HepG2 (cell line): Measurements from ENCODE around the gene ATG13. TPM values are rescaled to one million over a fixed set of nuclear protein-coding genes. Genes with fewer than 3 reads are reported as not detected.

ENCODE experiments used
- ATAC-seq: fragments of 200-7000 bp; cut with Tn5 transposase; 3 replicates; pipeline ENCODE4 v1.9.1; 2020; ENCODE audit warnings: mild to moderate bottlenecking, moderate library complexity
- BruUV-seq: library from RNA; stranded (reverse); fragments of 400-500 nt; replicated peaks from 2 replicates; lab custom pipeline; 2021; lab: Mats Ljungman, UMichigan
- CTCF ChIA-PET: fragments of 300-600 bp; formaldehyde crosslinking; extraction: SDS; loops from one replicate; lab custom pipeline; 2021; ENCODE audit warnings: low total read pairs, inconsistent platforms, low intra/inter-chr PET ratio; lab: Yijun Ruan, JAX
- POLR2A ChIA-PET: fragments of 350-600 bp; sonication (Branson Sonifier 250); formaldehyde crosslinking; loops from one replicate; lab custom pipeline; 2020; ENCODE audit warnings: antibody characterized with exemption, inconsistent platforms; lab: Yijun Ruan, JAX
- DNase-seq: peaks from one replicate; pipeline ENCODE4 v3.0.0-alpha.2; 2015; ENCODE audit warnings: low spot score
- FAIRE-seq: peaks from 3 replicates; lab custom pipeline; 2011; peaks lifted over from hg19 to GRCh38; lab: Jason Lieb, UNC
- H2AFZ ChIP-seq: one replicate; pipeline ENCODE4 v1.6.1; 2011; ENCODE audit warnings: low read length, inconsistent platforms
- H3K27ac ChIP-seq: fragments of 300-600 bp; 3 replicates; pipeline ENCODE4 v1.8.0; 2011; ENCODE audit warnings: mixed run types, mild to moderate bottlenecking, mixed read lengths, low read length, inconsistent platforms; ENCODE audit not compliant: insufficient read depth; ENCODE audit errors: extremely low read length
- H3K27me3 ChIP-seq, 2 experiments: fragments of 200-600 bp in 1 of 2; 2 replicates in 1 of 2; 3 replicates in 1 of 2; pipeline versions ENCODE4 v1.6.0 to v1.8.0; 2011; ENCODE audit warnings: low read length in 2 of 2, mild to moderate bottlenecking in 2 of 2, moderate library complexity in 2 of 2, inconsistent platforms in 1 of 2; ENCODE audit not compliant: insufficient read depth in 2 of 2, control insufficient read depth in 1 of 2
- H3K36me3 ChIP-seq, 2 experiments: fragments of 200-600 bp in 1 of 2; replicated peaks in 1 of 2; 2 replicates in 1 of 2; 3 replicates in 1 of 2; pipeline versions ENCODE4 v1.5.1 to v1.8.0; 2011; ENCODE audit warnings: low read length in 2 of 2, inconsistent platforms in 1 of 2; ENCODE audit not compliant: insufficient read depth in 2 of 2, control insufficient read depth in 1 of 2
- H3K4me1 ChIP-seq: 2 replicates; pipeline ENCODE4 v1.5.1; 2012; ENCODE audit warnings: low read length, inconsistent platforms; ENCODE audit not compliant: insufficient read depth
- H3K4me2 ChIP-seq: 2 replicates; pipeline ENCODE4 v1.6.0; 2011; ENCODE audit warnings: low read depth, low read length, inconsistent platforms
- H3K4me3 ChIP-seq, 3 experiments: fragments of 200-600 bp in 1 of 3; sonication (generic), shearing (Covaris generic) in 1 of 3; replicated peaks in 1 of 3; 2 replicates each; pipeline ENCODE4 v1.5.1; 2011 to 2016; ENCODE audit warnings: low read length in 3 of 3, inconsistent platforms in 2 of 3, low read depth in 2 of 3, mild to moderate bottlenecking in 2 of 3, control low read depth in 1 of 3, mixed read lengths in 1 of 3; ENCODE audit not compliant: insufficient read depth in 1 of 3
- H3K79me2 ChIP-seq: one replicate; pipeline ENCODE4 v1.6.1; 2011; ENCODE audit warnings: low read length, inconsistent platforms; ENCODE audit not compliant: insufficient read depth
- H3K9ac ChIP-seq: 2 replicates; pipeline ENCODE4 v1.6.0; 2011; ENCODE audit warnings: mild to moderate bottlenecking, low read depth, low read length, inconsistent platforms; ENCODE audit not compliant: insufficient read depth
- H3K9me3 ChIP-seq: 2 replicates; pipeline ENCODE4 v1.5.1; 2012; ENCODE audit warnings: mild to moderate bottlenecking, low read length
- H4K20me1 ChIP-seq: 2 replicates; pipeline ENCODE4 v1.6.0; 2011; ENCODE audit warnings: inconsistent platforms, mild to moderate bottlenecking, low read length, moderate library complexity; ENCODE audit not compliant: insufficient read depth
- CEBPB ChIP-seq: IDR thresholded peaks from 2 replicates; pipeline ENCODE4 v1.6.1; 2011; ENCODE audit warnings: low read depth, low read length, improper control_type of control experiment, borderline replicate concordance
- CHCHD3 ChIP-seq: sonication (generic); formaldehyde crosslinking; IDR thresholded peaks from 2 replicates; pipeline ENCODE4 v1.8.0; 2022; ENCODE audit warnings: mild to moderate bottlenecking, missing genetic modification reagents, moderate library complexity
- JARID2 ChIP-seq: sonication (generic); formaldehyde crosslinking; IDR thresholded peaks from 2 replicates; pipeline ENCODE4 v1.8.1; 2023; ENCODE audit warnings: missing genetic modification reagents, inconsistent platforms; ENCODE audit not compliant: insufficient replicate concordance
- NFE2L1 ChIP-seq: sonication (generic); formaldehyde crosslinking; IDR thresholded peaks from 2 replicates; pipeline ENCODE4 v1.4.0; 2020; ENCODE audit warnings: missing genetic modification reagents, mild to moderate bottlenecking, borderline replicate concordance
- POLR2AphosphoS5 ChIP-seq: IDR thresholded peaks from 2 replicates; pipeline ENCODE4 v1.6.1; 2012; ENCODE audit warnings: low read depth, low read length
- RNF219 ChIP-seq: sonication (generic); formaldehyde crosslinking; IDR thresholded peaks from 2 replicates; pipeline ENCODE4 v1.5.0; 2020; ENCODE audit warnings: mild to moderate bottlenecking, missing genetic modification reagents
- SIX1 ChIP-seq: sonication (generic); formaldehyde crosslinking; IDR thresholded peaks from 2 replicates; pipeline ENCODE4 v1.4.0; 2020; ENCODE audit warnings: missing genetic modification reagents, borderline replicate concordance
- SPEN ChIP-seq: sonication (generic); formaldehyde crosslinking; IDR thresholded peaks from 2 replicates; pipeline ENCODE4 v1.5.1; 2020; ENCODE audit warnings: low read depth, mild to moderate bottlenecking, missing genetic modification reagents
- TBP ChIP-seq: sonication (generic); formaldehyde crosslinking; IDR thresholded peaks from 2 replicates; pipeline ENCODE4 v1.5.0; 2020; ENCODE audit warnings: missing genetic modification reagents
- ZBTB43 ChIP-seq: sonication (generic); formaldehyde crosslinking; conservative IDR thresholded peaks from 2 replicates; pipeline ENCODE4 v1.4.0; 2020; ENCODE audit warnings: missing genetic modification reagents
- ZNF326 ChIP-seq: sonication (generic); formaldehyde crosslinking; IDR thresholded peaks from 2 replicates; pipeline ENCODE4 v1.4.0; 2020; ENCODE audit warnings: missing genetic modification reagents, borderline replicate concordance
- ZNF780A ChIP-seq: sonication (generic); formaldehyde crosslinking; IDR thresholded peaks from 2 replicates; pipeline ENCODE4 v1.8.0; 2022; ENCODE audit warnings: mild to moderate bottlenecking, missing genetic modification reagents, moderate library complexity
- WGBS: methylation state at CpG from one replicate; pipeline ENCODE4 v1.1.6; 2017; ENCODE audit warnings: low lambda C conversion rate; 5-methylcytosine and 5-hydroxymethylcytosine counted together
- in situ Hi-C: cut with HindIII; loops from 2 replicates; pipeline ENCODE4 v1.10.0; 2017; ENCODE audit warnings: low pct_unique_long_range_greater_than_20kb; ENCODE audit not compliant: extremely low pct_ligation_motif_present
- intact Hi-C: fragments of 100-400 bp; cut with micrococcal nuclease; formaldehyde crosslinking; loops from one replicate; pipeline ENCODE4 v1.10.0; 2022; ENCODE audit not compliant: unreplicated experiment
- polyA plus RNA-seq, 8 experiments: library from polyadenylated mRNA; depleted of rRNA in 3 of 8; stranded (reverse) in 7 of 8; unstranded in 1 of 8; fragments of >200 nt; fragmentation: Illumina TruSeq in 4 of 8; extraction: Trizol in 4 of 8; gene quantifications; 2 replicates each; pipeline versions ENCODE4 v1.2.1 to v1.2.3, GENCODE V29; 2011 to 2016; ENCODE audit warnings: low read depth in 4 of 8, missing spikeins in 1 of 8, mixed read lengths in 1 of 8; ENCODE audit not compliant: insufficient read depth in 1 of 8
- total RNA-seq, 5 experiments: library from RNA; depleted of rRNA; stranded (reverse); fragments of >200 nt; fragmentation: Illumina TruSeq; extraction: Trizol; gene quantifications; 2 replicates each; pipeline ENCODE4 v1.2.3, GENCODE V29; 2016; ENCODE audit warnings: low read depth in 1 of 5
- TF ChIP-seq, protein P1 (sequence below): IDR thresholded peaks from 2 replicates; pipeline ENCODE4 v1.6.1; 2016; ENCODE audit warnings: missing biosample characterization, missing genetic modification reagents, low read depth
- TF ChIP-seq, protein P2 (sequence below): IDR thresholded peaks from 2 replicates; pipeline ENCODE4 v1.6.1; 2016; ENCODE audit warnings: mild to moderate bottlenecking, missing biosample characterization, missing genetic modification reagents
- TF ChIP-seq, protein P3 (sequence below): sonication (generic); formaldehyde crosslinking; IDR thresholded peaks from 2 replicates; pipeline ENCODE4 v1.9.0; 2021; ENCODE audit warnings: missing genetic modification reagents, borderline replicate concordance

The ATG13 gene
- total and polyA plus RNA-seq, 2 of the 13 experiments (the other 11 are each of a cell fraction or from before 2014, with no cell fraction given): 55.0 to 77.3 TPM

GRCh38 chr11:46574656-46575055 lies 42.7 kb upstream of the ATG13 start (continued):
- TF ChIP-seq JARID2 (no peak), ZBTB43 (CRISPR knock-in tag) (no peak), SIX1 (CRISPR knock-in tag) (no peak), RNF219 (CRISPR knock-in tag) (no peak), POLR2AphosphoS5 (no peak)
- TF ChIP-seq, protein P1, sequence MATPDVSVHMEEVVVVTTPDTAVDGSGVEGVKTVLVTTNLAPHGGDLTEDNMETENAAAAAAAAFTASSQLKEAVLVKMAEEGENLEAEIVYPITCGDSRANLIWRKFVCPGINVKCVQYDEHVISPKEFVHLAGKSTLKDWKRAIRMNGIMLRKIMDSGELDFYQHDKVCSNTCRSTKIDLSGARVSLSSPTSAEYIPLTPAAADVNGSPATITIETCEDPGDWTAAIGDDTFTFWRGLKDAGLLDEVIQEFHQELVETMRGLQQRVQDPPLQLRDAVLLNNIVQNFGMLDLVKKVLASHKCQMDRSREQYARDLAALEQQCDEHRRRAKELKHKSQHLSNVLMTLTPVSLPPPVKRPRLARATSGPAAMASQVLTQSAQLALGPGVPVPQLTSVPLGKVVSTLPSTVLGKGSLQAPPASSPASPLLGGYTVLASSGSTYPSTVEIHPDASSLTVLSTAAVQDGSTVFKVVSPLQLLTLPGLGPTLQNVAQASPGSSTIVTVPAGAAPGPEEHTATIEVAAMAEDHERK (CRISPR knock-in tag): no peak

- intact Hi-C loops (no loop called here), in situ Hi-C loops (no loop called here)
- H3K27ac ChIP-seq: no peak overlapping the region
- H3K9ac ChIP-seq: no peak overlapping the region
- ChIA-PET POLR2A (no interaction called here), CTCF (no interaction called here)
- peaks cover 72% of the 10 kb centered on the region for H3K4me1 ChIP-seq
- H3K4me3 ChIP-seq: no peak overlapping the region
- H4K20me1 ChIP-seq: peaks cover 51% of the 10 kb centered on the region
- no peaks in the 10 kb centered on the region for H3K9me3 ChIP-seq
- H3K79me2 ChIP-seq: peaks cover 83% of the 10 kb centered on the region
- ATAC-seq (no peak), DNase-seq (no peak), FAIRE-seq (no peak)
- no peaks in the 10 kb centered on the region for H3K27me3 ChIP-seq
- 98% methylated on average over 1 of the region's 1 CpG for WGBS
- peaks cover 2 to 3% of the 10 kb centered on the region in 2 experiments; a peak in 2 of 5 replicates for H3K36me3 ChIP-seq
- no peak overlapping the region for H3K4me2 ChIP-seq
- H2AFZ ChIP-seq: no peak overlapping the region
- no TSS peak for BruUV-seq
- TF ChIP-seq, protein P2, sequence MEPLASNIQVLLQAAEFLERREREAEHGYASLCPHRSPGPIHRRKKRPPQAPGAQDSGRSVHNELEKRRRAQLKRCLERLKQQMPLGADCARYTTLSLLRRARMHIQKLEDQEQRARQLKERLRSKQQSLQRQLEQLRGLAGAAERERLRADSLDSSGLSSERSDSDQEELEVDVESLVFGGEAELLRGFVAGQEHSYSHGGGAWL: no peak
- no peak for TF ChIP-seq NFE2L1 (CRISPR knock-in tag)
- TF ChIP-seq, protein P3, sequence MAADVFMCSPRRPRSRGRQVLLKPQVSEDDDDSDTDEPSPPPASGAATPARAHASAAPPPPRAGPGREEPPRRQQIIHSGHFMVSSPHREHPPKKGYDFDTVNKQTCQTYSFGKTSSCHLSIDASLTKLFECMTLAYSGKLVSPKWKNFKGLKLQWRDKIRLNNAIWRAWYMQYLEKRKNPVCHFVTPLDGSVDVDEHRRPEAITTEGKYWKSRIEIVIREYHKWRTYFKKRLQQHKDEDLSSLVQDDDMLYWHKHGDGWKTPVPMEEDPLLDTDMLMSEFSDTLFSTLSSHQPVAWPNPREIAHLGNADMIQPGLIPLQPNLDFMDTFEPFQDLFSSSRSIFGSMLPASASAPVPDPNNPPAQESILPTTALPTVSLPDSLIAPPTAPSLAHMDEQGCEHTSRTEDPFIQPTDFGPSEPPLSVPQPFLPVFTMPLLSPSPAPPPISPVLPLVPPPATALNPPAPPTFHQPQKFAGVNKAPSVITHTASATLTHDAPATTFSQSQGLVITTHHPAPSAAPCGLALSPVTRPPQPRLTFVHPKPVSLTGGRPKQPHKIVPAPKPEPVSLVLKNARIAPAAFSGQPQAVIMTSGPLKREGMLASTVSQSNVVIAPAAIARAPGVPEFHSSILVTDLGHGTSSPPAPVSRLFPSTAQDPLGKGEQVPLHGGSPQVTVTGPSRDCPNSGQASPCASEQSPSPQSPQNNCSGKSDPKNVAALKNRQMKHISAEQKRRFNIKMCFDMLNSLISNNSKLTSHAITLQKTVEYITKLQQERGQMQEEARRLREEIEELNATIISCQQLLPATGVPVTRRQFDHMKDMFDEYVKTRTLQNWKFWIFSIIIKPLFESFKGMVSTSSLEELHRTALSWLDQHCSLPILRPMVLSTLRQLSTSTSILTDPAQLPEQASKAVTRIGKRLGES (CRISPR knock-in tag): no peak
- no peak for TF ChIP-seq ZNF326 (CRISPR knock-in tag)
- no peak for TF ChIP-seq ZNF780A (CRISPR knock-in tag)
- no peak for TF ChIP-seq CHCHD3 (CRISPR knock-in tag)
- no peak for TF ChIP-seq SPEN
- no peak for TF ChIP-seq TBP
- TF ChIP-seq CEBPB: no peak
Measured at GRCh38 chr11:46577058-46577457, 40.3 kb upstream of the ATG13 start.
